GM19025 (cell line): ENCODE results near the gene DMAC2.
"Not testable (repeated sequence)": the region's sequence is repeated elsewhere in the genome, so short reads cannot be mapped to it uniquely, and the experiment has no call there.

Experiments used
- ATAC-seq: cut with Tn5 transposase; IDR thresholded peaks from one replicate; pipeline ENCODE4 v1.9.1; 2021; ENCODE audit warnings: mild to moderate bottlenecking, low read depth, moderate library complexity; ENCODE audit not compliant: unreplicated experiment

DMAC2 gene

DNA sequence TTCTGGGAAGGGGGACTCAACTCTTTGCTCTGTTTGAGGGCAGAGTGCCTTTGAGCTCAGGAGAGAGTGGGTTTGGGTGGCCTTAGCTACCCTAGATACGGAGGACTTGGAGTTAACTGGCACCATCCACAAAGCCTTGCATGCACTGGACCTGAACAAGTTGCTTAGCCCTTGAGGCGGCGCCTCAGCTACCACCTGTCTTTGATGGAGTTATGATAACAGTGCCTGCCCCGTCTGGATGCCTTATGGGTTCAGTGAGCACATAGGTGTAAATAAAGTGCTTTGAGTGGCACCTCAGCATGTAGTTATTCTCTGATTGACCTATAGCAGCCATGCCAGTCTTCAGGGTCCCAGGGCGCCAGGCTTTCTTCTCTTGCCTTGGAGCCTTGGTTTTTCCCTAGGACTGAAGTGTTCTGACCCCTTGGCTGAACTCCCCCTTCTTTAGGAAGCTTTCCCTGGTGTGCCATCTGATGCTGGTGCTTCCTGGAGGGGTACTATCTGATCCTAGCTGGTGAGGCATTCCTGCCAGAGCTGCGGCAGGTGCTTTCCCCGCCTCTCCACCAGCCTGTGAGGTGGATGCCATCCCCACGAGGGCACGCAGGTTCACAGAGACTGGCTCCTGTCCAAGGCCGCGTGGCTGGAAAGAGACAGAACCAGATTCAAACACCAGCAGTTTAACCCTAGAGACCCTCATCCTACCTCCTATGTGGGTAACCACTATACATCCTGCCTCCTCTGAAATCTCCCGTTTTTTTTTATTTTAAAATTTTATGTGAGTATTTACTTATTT lies 36.3 kb downstream of the DMAC2 start:
- no peak for ATAC-seq

DNA sequence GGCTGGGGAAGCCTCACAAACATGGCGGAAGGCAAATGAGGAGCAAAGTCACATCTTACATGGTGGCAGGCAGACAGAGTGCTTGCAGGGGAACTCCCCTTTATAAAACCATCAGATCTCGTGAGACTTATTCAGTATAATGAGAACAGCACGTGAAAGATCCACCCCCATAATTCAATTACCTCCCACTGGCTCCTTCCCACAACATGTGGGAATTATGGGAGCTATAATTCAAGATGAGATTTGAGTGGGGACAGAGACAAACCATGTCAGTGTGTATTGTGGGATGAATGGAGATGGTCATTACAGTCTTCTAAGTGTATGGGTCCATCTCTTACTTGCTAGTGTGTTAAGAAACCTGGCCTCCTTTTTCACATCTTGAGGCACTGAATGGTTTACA lies 37.7 kb downstream of the DMAC2 start:
- no peak for ATAC-seq

DNA sequence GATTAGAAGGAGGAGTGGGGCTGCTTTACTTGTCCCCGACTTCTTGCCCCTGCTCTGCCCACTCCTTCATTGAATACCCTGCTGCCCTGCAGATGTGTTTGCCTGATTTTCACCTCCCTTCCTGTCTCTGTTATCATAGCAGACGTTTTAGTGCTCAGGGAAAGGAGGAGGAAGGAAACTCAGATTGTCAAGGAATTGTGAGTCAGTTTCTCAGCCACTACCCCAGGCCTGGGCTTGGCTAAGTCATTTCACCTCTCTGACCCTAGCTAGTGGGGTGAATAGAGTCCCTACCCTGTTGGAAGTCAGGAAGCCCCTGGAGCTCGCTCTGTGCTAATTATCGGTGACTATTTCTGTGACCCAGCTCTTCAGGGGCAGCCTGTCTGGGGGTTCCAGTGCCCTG lies 38.2 kb downstream of the DMAC2 start:
- no peak for ATAC-seq

DNA sequence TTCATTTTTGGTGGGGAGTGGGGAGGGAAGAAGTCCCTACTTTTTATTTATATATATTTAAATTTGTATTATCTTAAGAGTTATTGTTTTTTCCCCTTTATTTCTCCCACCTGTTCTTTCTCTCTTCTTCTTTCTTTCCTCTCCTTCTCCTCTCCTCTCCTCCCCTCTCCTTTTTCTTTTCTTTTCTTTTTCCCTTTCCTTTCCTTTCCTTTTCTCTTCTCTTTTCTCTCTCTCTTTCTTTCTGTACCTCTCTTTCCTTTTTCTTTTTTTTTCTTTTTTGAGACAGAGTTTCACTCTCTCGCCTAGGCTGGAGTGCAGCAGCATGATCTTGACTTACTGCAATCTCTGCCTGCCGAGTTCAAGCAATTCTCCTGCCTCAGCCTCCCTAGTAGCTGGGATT lies 40.2 kb downstream of the DMAC2 start:
- no peak for ATAC-seq

DNA sequence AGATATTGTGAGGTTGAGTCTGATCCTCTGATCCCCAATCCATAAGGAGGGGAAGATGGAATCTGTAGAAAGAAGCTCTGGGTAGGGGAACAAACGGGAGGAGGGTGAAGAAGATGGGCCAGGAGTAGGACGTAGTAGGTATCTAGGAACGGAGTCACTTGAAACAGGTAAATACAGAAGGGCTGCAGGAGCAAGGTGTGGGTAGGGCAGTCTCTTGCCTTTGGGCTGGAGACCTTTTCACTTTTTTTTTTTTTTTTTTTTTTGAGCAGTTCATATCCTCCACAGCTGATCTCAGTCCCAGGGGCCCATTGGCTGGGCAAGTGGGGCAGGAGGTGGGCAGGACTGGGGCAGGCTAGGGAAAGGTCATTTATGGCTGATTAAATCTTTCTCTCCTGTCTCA lies 40.6 kb downstream of the DMAC2 start:
- no peak for ATAC-seq

DNA sequence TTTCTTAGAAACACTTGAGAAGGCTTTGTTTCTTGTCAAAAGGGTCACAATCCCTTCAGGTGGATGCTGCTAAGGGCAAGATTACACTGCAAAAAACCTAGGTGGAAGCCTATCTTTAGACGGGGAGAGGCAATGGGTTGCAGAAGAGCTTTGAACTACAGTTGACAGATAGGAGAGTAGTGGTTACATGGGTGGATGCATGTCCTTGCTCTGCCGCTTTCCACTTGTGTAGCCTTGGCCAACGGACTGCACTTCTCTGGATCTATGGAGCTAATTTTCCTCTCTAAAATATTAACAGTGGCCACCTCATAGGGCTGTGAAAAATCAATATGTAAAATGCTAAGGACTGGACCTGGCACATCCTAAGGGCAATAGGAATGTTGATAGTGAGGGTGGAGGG lies 41.1 kb downstream of the DMAC2 start:
- no peak for ATAC-seq

DNA sequence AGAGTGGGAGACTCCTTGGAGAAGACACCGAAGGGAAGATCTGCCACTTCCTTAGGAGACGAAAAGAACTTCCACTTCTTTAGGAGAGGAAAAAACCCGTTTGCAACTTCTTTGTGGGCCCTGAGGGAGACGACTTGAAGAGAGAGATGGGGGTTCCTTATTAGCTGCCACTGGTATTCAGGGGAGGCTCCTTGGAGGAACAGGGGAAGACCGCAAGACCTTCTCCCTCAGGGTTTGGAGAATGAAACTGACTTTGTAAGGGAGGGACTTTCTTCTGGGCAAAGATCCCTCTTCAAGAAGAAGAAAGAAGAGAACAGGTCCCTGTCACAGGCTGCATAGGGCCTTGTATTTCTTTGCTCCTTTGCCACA lies 41.7 kb downstream of the DMAC2 start:
- no peak for ATAC-seq

DNA sequence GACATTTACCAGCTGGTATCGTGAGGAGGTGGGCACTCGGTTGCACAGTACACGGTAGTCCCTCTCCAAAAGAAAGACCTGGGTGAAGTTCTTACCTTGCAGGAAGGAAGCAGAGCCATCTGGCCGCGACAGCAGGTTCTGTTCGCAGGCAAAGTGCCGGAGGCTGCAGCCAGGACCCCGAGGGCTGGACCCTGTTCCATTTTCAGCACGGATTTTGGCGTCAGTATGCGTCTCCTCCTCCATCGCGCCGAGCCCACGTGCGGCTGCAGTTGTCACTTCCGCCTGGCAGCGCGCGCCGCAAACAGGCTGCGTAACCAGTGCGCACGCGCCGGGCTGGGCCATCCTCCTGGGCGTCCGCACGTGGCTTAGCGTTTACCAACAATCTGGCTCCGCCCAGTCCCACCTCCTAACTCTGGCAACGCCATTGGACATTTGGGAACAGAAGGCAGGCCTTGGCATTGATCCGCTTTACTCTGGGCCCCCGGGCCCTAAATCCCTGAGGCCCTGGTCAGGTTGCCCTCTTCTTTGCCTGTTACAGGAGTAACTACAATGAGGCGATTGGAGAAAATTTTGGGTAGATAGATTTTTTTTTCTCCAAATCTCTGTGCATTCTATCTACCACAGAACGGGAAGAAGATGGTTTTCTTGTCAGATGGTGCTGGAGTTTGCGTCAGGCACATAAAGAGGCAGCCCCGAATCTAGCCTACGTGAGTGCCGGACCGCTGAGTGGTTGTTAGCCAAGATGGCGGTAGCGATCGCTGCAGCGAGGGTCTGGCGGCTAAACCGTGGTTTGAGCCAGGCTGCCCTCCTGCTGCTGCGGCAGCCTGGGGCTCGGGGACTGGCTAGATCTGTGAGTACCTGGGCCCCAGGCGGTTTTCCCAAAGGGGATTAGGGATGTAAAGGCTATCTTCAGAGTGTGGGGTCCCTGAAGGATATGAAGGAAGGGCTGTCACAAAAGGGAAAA lies 42.3 kb downstream of the DMAC2 start, which contains the start of the genes BCKDHA and EXOSC5:
Gene BCKDHA (plus strand): TSS at position 733 of the 964 bp plus-strand sequence. CDS start 10 bp downstream, at position 743.
Gene EXOSC5 (minus strand): TSS at position 274 of the 964 bp plus-strand sequence. CDS start 31 bp downstream, at position 243.
- ATAC-seq = peak; percentile 88

DNA sequence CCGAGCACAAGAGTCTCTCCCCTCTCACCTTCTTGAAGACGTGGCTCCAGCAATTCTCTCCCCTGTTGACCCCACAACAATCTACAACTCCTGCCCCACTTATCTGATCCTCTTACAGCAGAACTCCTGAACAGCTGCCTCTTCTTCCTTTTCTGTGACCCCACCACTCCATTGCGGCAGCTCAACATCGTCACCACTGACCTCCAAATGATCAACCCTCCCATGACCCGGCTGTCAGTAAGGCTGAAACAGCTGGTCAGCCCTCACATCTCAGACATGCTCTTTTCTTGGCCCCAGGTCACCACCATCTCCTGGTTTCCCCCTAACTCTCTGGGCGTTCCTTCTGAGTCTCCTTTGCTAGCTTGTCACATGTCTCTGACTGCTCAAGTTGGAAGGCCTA lies 44.4 kb downstream of the DMAC2 start:
- ATAC-seq = no peak

DNA sequence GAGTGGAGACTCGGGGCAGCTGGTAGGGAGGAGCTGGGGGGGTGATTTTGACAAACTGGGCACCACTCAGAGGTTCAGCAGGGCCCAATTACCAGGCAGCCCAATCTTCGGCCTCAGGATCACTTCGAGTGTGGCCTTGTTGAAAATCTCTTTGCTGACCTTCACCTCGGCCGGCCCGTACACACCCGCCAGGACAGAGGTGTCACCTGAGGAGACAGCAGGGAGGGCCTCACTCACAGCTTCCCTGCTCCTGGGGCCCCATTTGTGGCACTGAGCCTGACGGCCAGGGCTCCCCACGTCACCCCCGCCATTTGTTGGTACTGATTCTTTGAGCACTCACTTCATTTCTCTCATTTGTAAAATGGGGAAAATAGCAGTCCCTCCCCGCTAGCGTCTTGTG lies 46.9 kb downstream of the DMAC2 start:
- ATAC-seq = no peak

DNA sequence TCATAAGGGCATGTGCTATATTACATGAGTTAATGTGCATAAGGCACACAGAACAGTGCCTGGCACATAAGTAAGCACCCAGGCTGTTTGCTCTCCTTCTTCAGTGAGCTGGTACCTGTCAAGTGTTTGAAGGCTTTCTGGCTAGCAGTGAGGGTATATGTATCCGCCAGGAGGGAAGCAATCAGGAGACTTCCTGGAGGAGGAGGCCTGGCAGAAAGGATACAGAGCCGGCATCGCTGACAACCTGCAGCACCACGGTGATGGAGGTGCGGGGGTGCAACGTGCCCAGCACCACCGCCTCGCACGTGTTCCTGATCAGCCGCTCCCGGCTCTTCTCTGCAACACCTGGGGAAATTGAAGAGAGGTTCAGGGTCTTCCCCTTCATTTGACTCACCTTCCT lies 48.1 kb downstream of the DMAC2 start:
- ATAC-seq = no peak

DNA sequence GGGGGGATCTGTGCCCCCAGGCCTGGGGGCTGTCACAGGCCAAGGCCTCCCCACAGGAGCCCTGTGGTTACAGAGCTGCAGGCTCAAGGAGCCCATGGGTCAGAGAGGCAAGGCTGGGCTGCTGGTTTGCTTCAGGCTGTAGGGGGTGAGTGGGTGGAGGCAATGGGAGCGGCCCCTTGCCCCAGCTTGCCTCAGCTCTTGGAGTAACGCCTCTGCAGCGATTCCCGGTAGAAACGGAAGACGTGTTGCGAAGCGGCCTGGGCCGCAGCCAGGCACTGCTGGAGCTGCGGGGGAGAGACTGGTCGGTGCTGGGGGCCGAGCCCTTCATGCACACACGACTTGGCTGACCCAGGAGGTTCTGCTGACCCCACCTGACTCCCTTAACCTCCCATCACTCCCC lies 53.3 kb downstream of the DMAC2 start:
- no peak for ATAC-seq

DNA sequence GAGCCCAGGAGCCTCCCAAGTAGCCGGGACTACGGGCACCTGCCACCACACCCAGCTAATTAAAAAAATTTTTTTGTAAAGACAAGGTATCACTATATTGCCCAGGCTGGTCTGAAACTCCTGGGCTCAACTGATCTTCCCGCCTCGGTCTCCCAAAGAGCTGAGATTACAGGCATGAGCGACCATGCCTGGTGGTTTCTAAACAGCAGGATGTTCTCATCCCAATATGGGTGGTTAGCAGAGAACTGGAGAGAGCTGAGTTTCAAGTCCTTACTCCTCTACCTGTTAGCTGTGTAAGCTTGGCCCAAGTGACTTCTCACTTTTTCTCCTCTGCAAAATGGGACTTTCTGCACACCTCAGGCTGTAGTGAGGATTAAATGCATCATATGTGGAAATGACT lies 55.4 kb downstream of the DMAC2 start:
- no peak for ATAC-seq

DNA sequence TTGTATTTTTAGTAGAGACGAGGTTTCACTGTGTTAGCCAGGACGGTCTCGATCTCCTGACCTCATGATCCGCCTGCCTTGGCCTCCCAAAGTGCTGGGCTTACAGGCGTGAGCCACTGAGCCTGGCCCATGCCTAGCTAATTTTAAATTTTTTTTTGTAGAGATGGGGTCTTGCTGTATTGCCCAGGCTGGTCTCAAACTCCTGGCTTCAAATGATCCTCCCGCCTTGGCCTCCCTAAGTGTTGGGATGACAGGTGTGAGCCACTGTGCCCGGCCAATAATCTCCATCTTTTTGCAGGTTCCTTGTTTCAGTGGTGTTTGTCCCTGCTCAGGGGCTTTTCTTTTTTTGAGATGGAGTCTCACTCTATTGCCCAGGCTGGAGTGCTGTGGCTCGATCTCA lies 58.2 kb downstream of the DMAC2 start:
- ATAC-seq = not testable (repeated sequence)
